GM19239 (cell line): ENCODE measurements around the gene SNIP1.
A peak's percentile ranks its signal among the peaks of the same experiment; 100 is the strongest.
"Not testable (repeated sequence)": the region's sequence is repeated elsewhere in the genome, so short reads cannot be mapped to it uniquely, and the experiment has no call there.

Experiments used
- DNase-seq: peaks from one replicate; pipeline ENCODE4 v3.0.0; 2011; ENCODE audit warnings: low spot score; ENCODE audit not compliant: insufficient read length
- FAIRE-seq: peaks from 2 replicates; lab custom pipeline; 2011; peaks lifted over from hg19 to GRCh38; lab: Jason Lieb, UNC

The SNIP1 gene

GRCh38 chr1:37559957-37560379 lies 5.9 kb upstream of the SNIP1 start:
- not testable (repeated sequence) for DNase-seq, FAIRE-seq

- FAIRE-seq = no peak
Observed at GRCh38 chr1:37559080-37559479, 5.0 kb upstream of the SNIP1 start.

GRCh38 chr1:37558411-37558810 lies 4.3 kb upstream of the SNIP1 start:
- no peak for DNase-seq
- FAIRE-seq = no peak

More at GRCh38 chr1:37559080-37559479, 5.0 kb upstream of the SNIP1 start:
- DNase-seq = no peak

GRCh38 chr1:37557402-37557801 lies 3.3 kb upstream of the SNIP1 start:
- no peak for FAIRE-seq
- DNase-seq = no peak

- DNase-seq = peak; percentile 19
Observed at GRCh38 chr1:37556712-37557196, 2.7 kb upstream of the SNIP1 start, which contains the start of gene DNALI1. Gene DNALI1 (plus strand): TSS chr1:37556940. CDS start chr1:37556995, 55 bp downstream.

GRCh38 chr1:37553598-37553926 lies 531 bp downstream of the SNIP1 start:
- peak; percentile 8 for FAIRE-seq
- no peak for DNase-seq

More at GRCh38 chr1:37556712-37557196, 2.7 kb upstream of the SNIP1 start, which contains the start of gene DNALI1:
- no peak for FAIRE-seq

GRCh38 chr1:37549341-37549740 lies 4.8 kb downstream of the SNIP1 start:
- DNase-seq (no peak), FAIRE-seq (no peak)

GRCh38 chr1:37545019-37545418 lies 9.1 kb downstream of the SNIP1 start:
- DNase-seq (no peak), FAIRE-seq (no peak)

GRCh38 chr1:37544530-37544929 lies 9.6 kb downstream of the SNIP1 start:
- FAIRE-seq = no peak
- no peak for DNase-seq

- DNase-seq (no peak), FAIRE-seq (no peak)
Observed at GRCh38 chr1:37540036-37540785, 13.9 kb downstream of the SNIP1 start.

GRCh38 chr1:37539154-37539553 lies 14.9 kb downstream of the SNIP1 start:
- DNase-seq, FAIRE-seq: not testable (repeated sequence)

- FAIRE-seq = no peak
- DNase-seq = no peak
Observed at GRCh38 chr1:37537378-37537777, 16.7 kb downstream of the SNIP1 start.

- FAIRE-seq (no peak), DNase-seq (no peak)
Observed at GRCh38 chr1:37533317-37534093, 20.6 kb downstream of the SNIP1 start.

GRCh38 chr1:37532418-37533156 lies 21.5 kb downstream of the SNIP1 start:
- DNase-seq, FAIRE-seq: not testable (repeated sequence)

- FAIRE-seq, DNase-seq: not testable (repeated sequence)
Observed at GRCh38 chr1:37529888-37530287, 24.2 kb downstream of the SNIP1 start.

- DNase-seq (no peak), FAIRE-seq (no peak)
Observed at GRCh38 chr1:37519613-37520012, 34.5 kb downstream of the SNIP1 start.

- not testable (repeated sequence) for FAIRE-seq, DNase-seq
Observed at GRCh38 chr1:37518929-37519328, 35.2 kb downstream of the SNIP1 start.

- FAIRE-seq, DNase-seq: not testable (repeated sequence)
Observed at GRCh38 chr1:37518241-37518640, 35.9 kb downstream of the SNIP1 start.

GRCh38 chr1:37517569-37517968 lies 36.5 kb downstream of the SNIP1 start:
- no peak for FAIRE-seq
- no peak for DNase-seq
